HepG2 (cell line): Measurements from ENCODE around the gene WDR35.

Experiments used
- CTCF ChIP-seq: sonication (generic); formaldehyde crosslinking; IDR thresholded peaks from 2 replicates; pipeline ENCODE4 v1.5.0; 2020; ENCODE audit warnings: mild to moderate bottlenecking, missing genetic modification reagents, moderate library complexity
- HNRNPH1 ChIP-seq: fragments of 200-400 bp; formaldehyde crosslinking; optimal IDR thresholded peaks from 2 replicates; pipeline ENCODE3; 2017; ENCODE audit warnings: mild to moderate bottlenecking, low read depth, low read length
- NBN ChIP-seq: fragments of 450-650 bp; conservative IDR thresholded peaks from 2 replicates; pipeline ENCODE4 v1.6.1; 2017
- NR2F1 ChIP-seq, 2 experiments: fragments of 450-650 bp in 1 of 2; formaldehyde crosslinking in 1 of 2; IDR thresholded peaks; 2 replicates each; pipeline versions ENCODE4 v1.5.0 to v1.6.1; 2016 to 2020; ENCODE audit warnings: mild to moderate bottlenecking in 1 of 2, missing compliant biosample characterization in 1 of 2, missing genetic modification reagents in 1 of 2, moderate library complexity in 1 of 2
- POLR2A ChIP-seq, 2 experiments: IDR thresholded peaks; 2 replicates each; pipeline ENCODE4 v1.6.1; 2011; ENCODE audit warnings: low read depth in 2 of 2, low read length in 2 of 2, mild to moderate bottlenecking in 1 of 2, moderate library complexity in 1 of 2; ENCODE audit not compliant: insufficient read depth in 1 of 2
- SKI ChIP-seq: fragments of 450-650 bp; IDR thresholded peaks from one replicate; pipeline ENCODE4 v1.6.1; 2018; ENCODE audit warnings: mild to moderate bottlenecking; ENCODE audit not compliant: partially characterized antibody
- XRCC5 ChIP-seq: fragments of 200-400 bp; formaldehyde crosslinking; optimal IDR thresholded peaks from 2 replicates; pipeline ENCODE3; 2017; ENCODE audit warnings: mild to moderate bottlenecking, low read length
- ZNF282 ChIP-seq: fragments of 450-650 bp; IDR thresholded peaks from 2 replicates; pipeline ENCODE4 v1.6.1; 2018; ENCODE audit not compliant: partially characterized antibody
- ZNF318 ChIP-seq: sonication (generic); formaldehyde crosslinking; IDR thresholded peaks from 2 replicates; pipeline ENCODE4 v1.4.0; 2020; ENCODE audit warnings: mild to moderate bottlenecking, missing genetic modification reagents
- ZNF382 ChIP-seq: sonication (generic); formaldehyde crosslinking; IDR thresholded peaks from 2 replicates; pipeline ENCODE4 v1.5.0; 2020; ENCODE audit warnings: missing genetic modification reagents, mild to moderate bottlenecking, borderline replicate concordance
- ZNF766 ChIP-seq: sonication (generic); formaldehyde crosslinking; IDR thresholded peaks from 2 replicates; pipeline ENCODE4 v1.5.0; 2020; ENCODE audit warnings: missing genetic modification reagents, borderline replicate concordance

GRCh38 chr2:19987936-19988335 lies 2.0 kb downstream of the WDR35 start:
- TF ChIP-seq CTCF (CRISPR knock-in tag) (no peak), HNRNPH1 (no peak), POLR2A (IDR thresholded peaks at IDR 0.05; ENCODE audit: insufficient read depth in 1 of 2, low read depth in 2 of 2, low read length in 2 of 2) (no peak), ZNF282 (no peak), ZNF382 (CRISPR knock-in tag) (no peak), ZNF318 (CRISPR knock-in tag) (no peak), NR2F1 (CRISPR knock-in tag; IDR thresholded peaks at IDR 0.05) (no peak), SKI (no peak), XRCC5 (no peak), NBN (no peak), ZNF766 (no peak)
